Measurements from ENCODE around the gene MRPS34.

DNA sequence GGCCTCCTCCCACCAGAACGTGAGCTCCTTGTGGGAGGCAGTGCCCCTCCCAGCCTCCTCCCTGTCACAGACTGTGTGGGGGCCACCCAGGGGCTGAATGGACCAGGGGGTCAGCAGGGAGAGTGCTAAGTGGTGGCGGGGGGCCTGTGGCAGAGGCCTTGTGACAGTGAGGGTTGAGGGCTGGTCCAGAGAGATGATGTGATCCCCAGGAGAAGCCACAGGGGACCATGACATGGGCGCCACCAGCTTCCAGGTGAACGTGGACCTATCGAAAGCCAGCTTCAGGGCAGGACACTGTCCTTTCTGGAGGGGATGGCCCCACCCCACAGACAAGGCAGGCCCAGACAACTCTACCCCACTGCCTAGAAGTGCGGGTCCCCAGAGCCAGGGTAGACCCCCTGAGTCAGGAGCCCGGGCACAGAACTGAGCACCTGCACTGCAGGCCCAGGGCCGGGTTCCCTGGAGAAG, 6.3 kb upstream of the MRPS34 start:
- TF ChIP-seq GATA2 (IDR thresholded peaks at IDR 0.05; ENCODE audit: low read depth, low read length) (no peak), GATA3 (IDR thresholded peaks at IDR 0.05; ENCODE audit: low read depth, low read length) (no peak)
